Esophagus muscularis mucosa (tissue), 3 donors: Measurements from ENCODE around the gene TNFRSF11A.

Source experiments
- CTCF ChIP-seq, 3 experiments: fragments of 200-600 bp in 2 of 3; fragments of 450-650 bp in 1 of 3; sonication (generic) in 2 of 3; IDR thresholded peaks; one replicate each; pipeline ENCODE4 v1.5.1; 2017 to 2019; ENCODE audit warnings: antibody characterized with exemption in 3 of 3, mild to moderate bottlenecking in 2 of 3, moderate library complexity in 1 of 3
- POLR2A ChIP-seq: fragments of 450-650 bp; IDR thresholded peaks from one replicate; pipeline ENCODE4 v1.6.1; 2017; ENCODE audit warnings: antibody characterized with exemption, moderate library complexity, mild to moderate bottlenecking, low read depth

GRCh38 chr18:62377131-62377807, 52.2 kb downstream of the TNFRSF11A start:
- TF ChIP-seq CTCF (IDR thresholded peaks at IDR 0.05) (no peak), POLR2A (no peak)
